Loucy (cell line): ENCODE measurements around the gene OXTR.

Source experiments
- EZH2phosphoT487 ChIP-seq: fragments of 200-600 bp; IDR thresholded peaks from 2 replicates; pipeline ENCODE4 v1.6.1; 2018; ENCODE audit warnings: antibody characterized with exemption, mild to moderate bottlenecking, moderate library complexity, borderline replicate concordance
- TF ChIP-seq, protein P1 (sequence below): fragments of 200-600 bp; sonication (generic); conservative IDR thresholded peaks from 2 replicates; pipeline ENCODE4 v1.5.1; 2014; ENCODE audit warnings: mild to moderate bottlenecking, antibody characterized with exemption, low read length

DNA sequence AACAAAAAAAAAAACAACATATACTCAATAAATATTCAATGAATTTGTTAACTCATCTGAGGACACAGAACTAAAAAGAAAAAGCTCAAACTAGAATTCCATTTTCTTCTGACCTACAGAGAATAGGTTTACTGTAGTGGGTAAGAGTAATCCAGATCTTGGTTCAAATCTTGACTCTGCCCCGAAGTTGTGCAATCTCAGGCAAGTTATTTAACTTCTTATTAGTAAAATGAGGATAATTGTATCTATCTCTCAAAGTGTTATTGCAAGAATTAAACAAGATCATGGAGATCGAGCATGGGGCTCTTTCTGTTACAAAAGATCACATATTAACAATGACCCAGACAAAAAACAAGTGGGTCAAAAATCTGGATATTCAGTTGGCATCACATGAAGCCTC lies 41.1 kb upstream of the OXTR start:
- TF ChIP-seq, protein P1, sequence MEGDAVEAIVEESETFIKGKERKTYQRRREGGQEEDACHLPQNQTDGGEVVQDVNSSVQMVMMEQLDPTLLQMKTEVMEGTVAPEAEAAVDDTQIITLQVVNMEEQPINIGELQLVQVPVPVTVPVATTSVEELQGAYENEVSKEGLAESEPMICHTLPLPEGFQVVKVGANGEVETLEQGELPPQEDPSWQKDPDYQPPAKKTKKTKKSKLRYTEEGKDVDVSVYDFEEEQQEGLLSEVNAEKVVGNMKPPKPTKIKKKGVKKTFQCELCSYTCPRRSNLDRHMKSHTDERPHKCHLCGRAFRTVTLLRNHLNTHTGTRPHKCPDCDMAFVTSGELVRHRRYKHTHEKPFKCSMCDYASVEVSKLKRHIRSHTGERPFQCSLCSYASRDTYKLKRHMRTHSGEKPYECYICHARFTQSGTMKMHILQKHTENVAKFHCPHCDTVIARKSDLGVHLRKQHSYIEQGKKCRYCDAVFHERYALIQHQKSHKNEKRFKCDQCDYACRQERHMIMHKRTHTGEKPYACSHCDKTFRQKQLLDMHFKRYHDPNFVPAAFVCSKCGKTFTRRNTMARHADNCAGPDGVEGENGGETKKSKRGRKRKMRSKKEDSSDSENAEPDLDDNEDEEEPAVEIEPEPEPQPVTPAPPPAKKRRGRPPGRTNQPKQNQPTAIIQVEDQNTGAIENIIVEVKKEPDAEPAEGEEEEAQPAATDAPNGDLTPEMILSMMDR: no peak
- no peak for TF ChIP-seq EZH2phosphoT487
